Fibroblast of lung (primary cell): Measurements from ENCODE around the gene RERE. TPM values are rescaled to one million over a fixed set of nuclear protein-coding genes. Genes with fewer than 3 reads are reported as not detected.
A peak's percentile ranks its signal among the peaks of the same experiment; 100 is the strongest.

ENCODE experiments used
- DNase-seq, 2 donors: peaks; one replicate each; pipeline versions ENCODE4 v3.0.0 to v3.0.0-alpha.2; 2010; ENCODE audit warnings: low read depth in 2 of 2
- H2AFZ ChIP-seq: 2 replicates; pipeline ENCODE4 v1.5.1; 2012; ENCODE audit warnings: low read length, control low read depth, inconsistent platforms
- H3K27ac ChIP-seq: 2 replicates; pipeline ENCODE4 v1.5.1; 2011; ENCODE audit warnings: low read length, control low read depth; ENCODE audit not compliant: insufficient read depth
- H3K27me3 ChIP-seq: 2 replicates; pipeline ENCODE4 v1.5.1; 2011; ENCODE audit warnings: mild to moderate bottlenecking, low read length; ENCODE audit not compliant: control insufficient read depth, insufficient read depth
- H3K36me3 ChIP-seq: 2 replicates; pipeline ENCODE4 v1.5.1; 2011; ENCODE audit warnings: low read length; ENCODE audit not compliant: control insufficient read depth, insufficient read depth
- H3K4me1 ChIP-seq: 2 replicates; pipeline ENCODE4 v1.5.1; 2011; ENCODE audit warnings: low read length; ENCODE audit not compliant: control insufficient read depth, insufficient read depth; ENCODE audit errors: extremely low read depth
- H3K4me2 ChIP-seq: 2 replicates; pipeline ENCODE4 v1.5.1; 2011; ENCODE audit warnings: low read length, control low read depth; ENCODE audit not compliant: insufficient read depth; ENCODE audit errors: extremely low read depth
- H3K4me3 ChIP-seq, 4 experiments: fragments of 200-600 bp in 1 of 4; sonication (generic) in 1 of 4; replicated peaks in 1 of 4; 2 replicates each; pipeline ENCODE4 v1.5.1; 2011 to 2016; ENCODE audit warnings: low read length in 4 of 4, low read depth in 3 of 4, mild to moderate bottlenecking in 3 of 4, control low read depth in 2 of 4, inconsistent platforms in 1 of 4, mixed read lengths in 1 of 4; ENCODE audit not compliant: insufficient read depth in 1 of 4; ENCODE audit errors: control extremely low read depth in 1 of 4
- H3K79me2 ChIP-seq: 2 replicates; pipeline ENCODE4 v1.5.1; 2012; ENCODE audit warnings: mild to moderate bottlenecking, low read length, inconsistent platforms; ENCODE audit not compliant: control insufficient read depth, insufficient read depth
- H3K9ac ChIP-seq: 2 replicates; pipeline ENCODE4 v1.5.1; 2011; ENCODE audit warnings: mild to moderate bottlenecking, low read length, control low read depth; ENCODE audit not compliant: insufficient read depth
- H3K9me3 ChIP-seq: 2 replicates; pipeline ENCODE4 v1.5.1; 2012; ENCODE audit warnings: low read depth, low read length; ENCODE audit not compliant: control insufficient read depth, insufficient read depth
- H4K20me1 ChIP-seq: 2 replicates; pipeline ENCODE4 v1.5.1; 2011; ENCODE audit warnings: low read length; ENCODE audit not compliant: control insufficient read depth, insufficient read depth; ENCODE audit errors: extremely low read depth
- EZH2 ChIP-seq: IDR thresholded peaks from 2 replicates; pipeline ENCODE4 v1.5.1; 2012; ENCODE audit warnings: low read length, control low read depth, mild to moderate bottlenecking; ENCODE audit errors: missing control alignments
- polyA plus RNA-seq, 2 donors: library from polyadenylated mRNA; depleted of rRNA in 1 of 2; stranded (reverse) in 1 of 2; unstranded in 1 of 2; fragments of >200 nt; gene quantifications; 2 replicates each; pipeline ENCODE4 v1.2.1, GENCODE V29; 2011 to 2012; ENCODE audit warnings: missing spikeins in 1 of 2
- total RNA-seq: library from RNA; depleted of rRNA; stranded (reverse); fragments of >200 nt; gene quantifications from 2 replicates; pipeline ENCODE4 v1.2.1, GENCODE V29; 2014
- TF ChIP-seq, protein P1 (sequence below), 2 donors: IDR thresholded peaks in 1 of 2; conservative IDR thresholded peaks in 1 of 2; 1 replicate in 1 of 2; 2 replicates in 1 of 2; pipeline ENCODE4 v1.5.1; 2011 to 2012; ENCODE audit warnings: low read length in 2 of 2, control low read depth in 1 of 2, inconsistent platforms in 1 of 2, low read depth in 1 of 2, mild to moderate bottlenecking in 1 of 2

RERE gene
- total and polyA plus RNA-seq, 2 donors (not counting 1 experiment from before 2014, with no cell fraction given), result 3.7 to 51.0 TPM

DNA sequence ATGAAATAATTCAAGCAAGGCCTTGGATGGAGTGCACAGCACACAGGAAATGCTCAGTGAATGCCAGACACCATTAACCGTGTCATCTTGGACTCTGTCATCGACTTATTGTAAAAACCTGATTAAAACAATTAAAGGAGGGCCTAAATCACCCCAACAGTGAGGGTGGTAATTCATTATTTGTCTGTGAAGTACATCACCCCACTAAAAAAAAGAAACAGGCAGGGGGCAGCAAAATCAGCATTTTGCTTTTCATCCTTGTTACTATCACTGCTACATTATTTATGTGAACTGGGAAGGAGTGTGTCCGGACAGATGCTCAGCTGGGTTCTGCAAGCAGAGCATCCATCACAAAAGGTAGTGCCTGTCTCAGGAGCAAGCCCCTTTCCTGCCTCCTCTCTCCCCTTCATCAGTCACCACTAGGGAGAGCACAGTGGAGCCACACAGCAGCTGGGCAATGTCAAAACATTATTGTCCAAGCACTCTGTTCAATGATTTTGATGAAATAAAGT is 98.5 kb downstream of the RERE start:
- no peaks in the 10 kb centered on the region for H3K79me2 ChIP-seq

DNA sequence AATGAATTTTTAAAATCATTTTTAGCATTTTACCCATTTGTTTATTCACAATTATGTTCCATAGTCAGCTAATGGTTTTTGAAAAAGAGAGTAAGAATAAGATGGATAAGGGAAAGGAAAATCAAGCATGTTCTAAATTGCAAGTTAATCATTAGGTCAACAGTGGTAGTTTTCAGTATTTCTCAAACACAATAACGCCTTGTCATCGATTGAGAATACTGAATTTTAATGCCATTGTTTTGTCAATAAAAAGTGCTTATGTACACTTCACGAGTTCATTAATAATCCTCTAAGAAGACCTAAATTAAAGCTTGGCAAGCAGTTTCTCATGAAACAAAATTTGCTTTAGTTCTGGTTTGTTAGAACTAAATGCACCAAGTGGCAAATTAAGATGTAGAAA is 100.3 kb downstream of the RERE start:
- Histone ChIP-seq H3K27ac (no peak overlapping the region), H3K27me3 (no peaks in the 10 kb centered on the region), H3K4me2 (no peak overlapping the region), H2AFZ (no peak overlapping the region), H3K36me3 (no peaks in the 10 kb centered on the region), H3K4me1 (peaks cover 5% of the 10 kb centered on the region), H3K9me3 (no peaks in the 10 kb centered on the region), H3K9ac (no peak overlapping the region), H3K4me3 (no peak overlapping the region), H4K20me1 (no peaks in the 10 kb centered on the region), H3K79me2 (no peaks in the 10 kb centered on the region)
- DNase-seq, result no peak
- TF ChIP-seq, protein P1, sequence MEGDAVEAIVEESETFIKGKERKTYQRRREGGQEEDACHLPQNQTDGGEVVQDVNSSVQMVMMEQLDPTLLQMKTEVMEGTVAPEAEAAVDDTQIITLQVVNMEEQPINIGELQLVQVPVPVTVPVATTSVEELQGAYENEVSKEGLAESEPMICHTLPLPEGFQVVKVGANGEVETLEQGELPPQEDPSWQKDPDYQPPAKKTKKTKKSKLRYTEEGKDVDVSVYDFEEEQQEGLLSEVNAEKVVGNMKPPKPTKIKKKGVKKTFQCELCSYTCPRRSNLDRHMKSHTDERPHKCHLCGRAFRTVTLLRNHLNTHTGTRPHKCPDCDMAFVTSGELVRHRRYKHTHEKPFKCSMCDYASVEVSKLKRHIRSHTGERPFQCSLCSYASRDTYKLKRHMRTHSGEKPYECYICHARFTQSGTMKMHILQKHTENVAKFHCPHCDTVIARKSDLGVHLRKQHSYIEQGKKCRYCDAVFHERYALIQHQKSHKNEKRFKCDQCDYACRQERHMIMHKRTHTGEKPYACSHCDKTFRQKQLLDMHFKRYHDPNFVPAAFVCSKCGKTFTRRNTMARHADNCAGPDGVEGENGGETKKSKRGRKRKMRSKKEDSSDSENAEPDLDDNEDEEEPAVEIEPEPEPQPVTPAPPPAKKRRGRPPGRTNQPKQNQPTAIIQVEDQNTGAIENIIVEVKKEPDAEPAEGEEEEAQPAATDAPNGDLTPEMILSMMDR (conservative IDR thresholded peaks at IDR 0.05 in 1 of 2, IDR thresholded peaks at IDR 0.05 in 1 of 2; ENCODE audit: low read depth in 1 of 2, low read length in 2 of 2), result no peak
- no peak for TF ChIP-seq EZH2

More for the DNA sequence above, 98.5 kb downstream of the RERE start:
- H3K27me3 ChIP-seq, result no peaks in the 10 kb centered on the region
- no peak overlapping the region for H3K9ac ChIP-seq
- H3K4me2 ChIP-seq, result no peak overlapping the region
- no peak for DNase-seq
- no peak overlapping the region for H3K27ac ChIP-seq
- H2AFZ ChIP-seq, result no peak overlapping the region
- TF ChIP-seq, protein P1 (conservative IDR thresholded peaks at IDR 0.05 in 1 of 2, IDR thresholded peaks at IDR 0.05 in 1 of 2; ENCODE audit: low read depth in 1 of 2, low read length in 2 of 2), result peak; percentile 27 to 37
- no peak for TF ChIP-seq EZH2
- no peaks in the 10 kb centered on the region for H3K4me1 ChIP-seq
- H3K4me3 ChIP-seq, result no peak overlapping the region
- H3K36me3 ChIP-seq, result no peaks in the 10 kb centered on the region
- no peaks in the 10 kb centered on the region for H4K20me1 ChIP-seq
- H3K9me3 ChIP-seq, result no peaks in the 10 kb centered on the region

DNA sequence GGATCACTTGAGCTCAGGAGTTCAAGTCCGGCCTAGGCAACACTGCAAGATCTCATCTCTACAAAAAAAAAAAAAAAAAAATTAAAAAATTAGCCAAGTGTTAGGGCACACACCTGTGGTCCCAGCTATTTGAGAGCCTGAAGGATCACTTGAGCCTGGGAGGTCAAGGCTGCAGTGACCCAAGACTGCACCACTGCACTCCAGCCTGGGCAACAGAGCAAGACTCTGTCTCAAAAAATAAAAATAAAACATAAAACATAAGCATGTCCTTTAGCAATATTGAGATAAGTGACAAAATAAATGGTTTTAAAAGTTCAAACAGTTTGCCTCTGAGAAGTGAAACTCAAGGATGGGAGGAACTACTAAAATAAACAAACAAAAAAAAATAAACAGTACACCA is 101.2 kb downstream of the RERE start:
- Histone ChIP-seq H3K4me3 (no peak overlapping the region), H3K27ac (no peak overlapping the region), H3K9me3 (no peaks in the 10 kb centered on the region), H4K20me1 (no peaks in the 10 kb centered on the region), H3K4me1 (peaks cover 14% of the 10 kb centered on the region), H3K9ac (no peak overlapping the region), H3K27me3 (no peaks in the 10 kb centered on the region), H3K79me2 (no peaks in the 10 kb centered on the region), H3K36me3 (no peaks in the 10 kb centered on the region), H2AFZ (no peak overlapping the region), H3K4me2 (no peak overlapping the region)
- no peak for DNase-seq
- TF ChIP-seq, protein P1 (conservative IDR thresholded peaks at IDR 0.05 in 1 of 2, IDR thresholded peaks at IDR 0.05 in 1 of 2; ENCODE audit: low read depth in 1 of 2, low read length in 2 of 2), result no peak
- no peak for TF ChIP-seq EZH2
